GM23248 (cell line): ENCODE measurements around the gene EHMT1.

Source experiments
- EZH2 ChIP-seq: fragments of 200-600 bp; sonication (generic); IDR thresholded peaks from 2 replicates; pipeline ENCODE4 v1.6.1; 2018; ENCODE audit warnings: antibody characterized with exemption, mild to moderate bottlenecking; ENCODE audit not compliant: insufficient read depth, poor library complexity, severe bottlenecking
- EZH2phosphoT487 ChIP-seq: fragments of 200-600 bp; sonication (generic); IDR thresholded peaks from 2 replicates; pipeline ENCODE4 v1.6.1; 2018; ENCODE audit warnings: antibody characterized with exemption, moderate library complexity, mild to moderate bottlenecking, low read depth; ENCODE audit not compliant: insufficient read depth

GRCh38 chr9:137755261-137755927 is 136.6 kb downstream of the EHMT1 start:
- TF ChIP-seq EZH2 (no peak), EZH2phosphoT487 (no peak)
